Left lung (tissue), 10 donors: ENCODE measurements around the gene TMEM220. TPM values are rescaled to one million over a fixed set of nuclear protein-coding genes. Genes with fewer than 3 reads are reported as not detected.

Experiments used
- ATAC-seq: fragments of 200-7000 bp; cut with Tn5 transposase; one replicate; pipeline ENCODE4 v1.9.1; 2020; ENCODE audit warnings: moderate library complexity
- DNase-seq, 4 donors: peaks; one replicate each; pipeline ENCODE4 v3.0.0-alpha.2; 2013 to 2020
- H3K27ac ChIP-seq, 2 donors: fragments of 200-600 bp; sonication (generic) in 1 of 2; one replicate each; pipeline versions ENCODE4 v1.5.0 to v1.8.0; 2020 to 2021
- H3K27me3 ChIP-seq, 2 donors: fragments of 200-600 bp; sonication (generic) in 1 of 2; one replicate each; pipeline versions ENCODE4 v1.5.0 to v1.8.0; 2020 to 2021
- H3K36me3 ChIP-seq, 2 donors: fragments of 200-600 bp; sonication (generic) in 1 of 2; one replicate each; pipeline versions ENCODE4 v1.5.0 to v1.8.0; 2020 to 2021
- H3K4me1 ChIP-seq, 2 donors: fragments of 200-600 bp; one replicate each; pipeline ENCODE4 v1.8.0; 2021
- H3K4me3 ChIP-seq, 2 donors: fragments of 200-600 bp; sonication (generic) in 1 of 2; one replicate each; pipeline versions ENCODE4 v1.5.0 to v1.8.0; 2020 to 2021; ENCODE audit warnings: mild to moderate bottlenecking in 1 of 2
- H3K9me3 ChIP-seq, 2 donors: fragments of 200-600 bp; sonication (generic) in 1 of 2; one replicate each; pipeline versions ENCODE4 v1.5.0 to v1.8.0; 2020 to 2021
- CTCF ChIP-seq, 2 donors: fragments of 200-600 bp; sonication (generic) in 1 of 2; IDR thresholded peaks; one replicate each; pipeline versions ENCODE4 v1.5.0 to v1.8.0; 2021; ENCODE audit warnings: antibody characterized with exemption in 2 of 2
- intact Hi-C, 2 donors: fragments of 100-400 bp; cut with DNase I; formaldehyde crosslinking; loops; one replicate each; pipeline versions ENCODE4 v1.11.2 to v1.14.2; 2022
- polyA plus RNA-seq, 6 donors: library from polyadenylated mRNA; unstranded; fragments of 120-200 nt; gene quantifications; one replicate each; pipeline ENCODE4 v1.2.1, GENCODE V29; 2013; ENCODE audit not compliant: insufficient read length in 6 of 6
- total RNA-seq, 2 donors: library from RNA; stranded (reverse); fragmentation: NEBNext Ultra II Directional; extraction: Animal tissue kit (Norgen Biotek cat#: 25700); gene quantifications; one replicate each; pipeline ENCODE4 v1.2.1, GENCODE V29; 2021
- donor health status: DM: no; HTN: yes; CAD: no.
- donor health status: DM: no; HTN: no; CAD: no.

Gene TMEM220
- total and polyA plus RNA-seq, 8 donors = 6.9 to 18.3 (median 11.6) TPM

- no peaks in the 10 kb centered on the region for H3K27me3 ChIP-seq
Observed at GRCh38 chr17:10724546-10725195, 5.2 kb downstream of the TMEM220 start.

GRCh38 chr17:10718547-10718946 is 11.3 kb downstream of the TMEM220 start:
- Histone ChIP-seq H3K9me3 (no peaks in the 10 kb centered on the region), H3K27me3 (no peaks in the 10 kb centered on the region), H3K36me3 (peaks cover 0 to 11% of the 10 kb centered on the region in 2 donors), H3K4me1 (no peaks in the 10 kb centered on the region), H3K4me3 (no peak overlapping the region), H3K27ac (no peak overlapping the region)
- ATAC-seq (no peak), DNase-seq (no peak)
- no peak for TF ChIP-seq CTCF (IDR thresholded peaks at IDR 0.05)
- intact Hi-C loops = no loop called here

More at GRCh38 chr17:10724546-10725195, 5.2 kb downstream of the TMEM220 start:
- Histone ChIP-seq H3K4me3 (no peak overlapping the region), H3K27ac (no peak overlapping the region), H3K9me3 (no peaks in the 10 kb centered on the region), H3K4me1 (no peaks in the 10 kb centered on the region), H3K36me3 (peaks cover 0 to 16% of the 10 kb centered on the region in 2 donors)
- intact Hi-C loops = no loop called here
- DNase-seq = no peak
- ATAC-seq = no peak
- no peak for TF ChIP-seq CTCF (IDR thresholded peaks at IDR 0.05)

GRCh38 chr17:10716218-10716617 is 13.6 kb downstream of the TMEM220 start:
- no peak for TF ChIP-seq CTCF (IDR thresholded peaks at IDR 0.05)
- intact Hi-C loops = no loop called here
- no peak overlapping the region for H3K27ac ChIP-seq

GRCh38 chr17:10713318-10713717 is 16.5 kb downstream of the TMEM220 start:
- Histone ChIP-seq H3K4me3 (no peak overlapping the region), H3K27me3 (no peaks in the 10 kb centered on the region), H3K4me1 (no peaks in the 10 kb centered on the region), H3K9me3 (no peaks in the 10 kb centered on the region), H3K27ac (no peak overlapping the region), H3K36me3 (peaks cover 0 to 54% of the 10 kb centered on the region in 2 donors)
- no peak for TF ChIP-seq CTCF (IDR thresholded peaks at IDR 0.05)
- ATAC-seq = no peak
- DNase-seq = no peak
- intact Hi-C loops = no loop called here

More at GRCh38 chr17:10716218-10716617, 13.6 kb downstream of the TMEM220 start:
- DNase-seq (no peak), ATAC-seq (no peak)
- H3K36me3 ChIP-seq = peaks cover 0 to 28% of the 10 kb centered on the region in 2 donors
- H3K4me1 ChIP-seq = no peaks in the 10 kb centered on the region
- H3K9me3 ChIP-seq = no peaks in the 10 kb centered on the region
- H3K4me3 ChIP-seq = no peak overlapping the region
- no peaks in the 10 kb centered on the region for H3K27me3 ChIP-seq

GRCh38 chr17:10705727-10706126 is 24.1 kb downstream of the TMEM220 start:
- Histone ChIP-seq H3K36me3 (peaks cover 0 to 60% of the 10 kb centered on the region in 2 donors), H3K27me3 (no peaks in the 10 kb centered on the region), H3K27ac (no peak overlapping the region), H3K4me1 (peaks cover 0 to 3% of the 10 kb centered on the region in 2 donors), H3K9me3 (no peaks in the 10 kb centered on the region), H3K4me3 (no peak overlapping the region)
- no peak for TF ChIP-seq CTCF (IDR thresholded peaks at IDR 0.05)
- DNase-seq = no peak
- intact Hi-C loops = no loop called here
- no peak for ATAC-seq
